HepG2 (cell line): Measurements from ENCODE around the gene METRNL. TPM values are rescaled to one million over a fixed set of nuclear protein-coding genes. Genes with fewer than 3 reads are reported as not detected.

Experiments
- ATAC-seq: fragments of 200-7000 bp; cut with Tn5 transposase; 3 replicates; pipeline ENCODE4 v1.9.1; 2020; ENCODE audit warnings: mild to moderate bottlenecking, moderate library complexity
- BruUV-seq: library from RNA; stranded (reverse); fragments of 400-500 nt; replicated peaks from 2 replicates; lab custom pipeline; 2021; lab: Mats Ljungman, UMichigan
- CTCF ChIA-PET: fragments of 300-600 bp; formaldehyde crosslinking; extraction: SDS; loops from one replicate; lab custom pipeline; 2021; ENCODE audit warnings: low total read pairs, inconsistent platforms, low intra/inter-chr PET ratio; lab: Yijun Ruan, JAX
- POLR2A ChIA-PET: fragments of 350-600 bp; sonication (Branson Sonifier 250); formaldehyde crosslinking; loops from one replicate; lab custom pipeline; 2020; ENCODE audit warnings: antibody characterized with exemption, inconsistent platforms; lab: Yijun Ruan, JAX
- DNase-seq: peaks from one replicate; pipeline ENCODE4 v3.0.0-alpha.2; 2015; ENCODE audit warnings: low spot score
- FAIRE-seq: peaks from 3 replicates; lab custom pipeline; 2011; peaks lifted over from hg19 to GRCh38; lab: Jason Lieb, UNC
- H2AFZ ChIP-seq: one replicate; pipeline ENCODE4 v1.6.1; 2011; ENCODE audit warnings: low read length, inconsistent platforms
- H3K27ac ChIP-seq: fragments of 300-600 bp; 3 replicates; pipeline ENCODE4 v1.8.0; 2011; ENCODE audit warnings: mixed run types, mild to moderate bottlenecking, mixed read lengths, low read length, inconsistent platforms; ENCODE audit not compliant: insufficient read depth; ENCODE audit errors: extremely low read length
- H3K27me3 ChIP-seq, 2 experiments: fragments of 200-600 bp in 1 of 2; 2 replicates in 1 of 2; 3 replicates in 1 of 2; pipeline versions ENCODE4 v1.6.0 to v1.8.0; 2011; ENCODE audit warnings: low read length in 2 of 2, mild to moderate bottlenecking in 2 of 2, moderate library complexity in 2 of 2, inconsistent platforms in 1 of 2; ENCODE audit not compliant: insufficient read depth in 2 of 2, control insufficient read depth in 1 of 2
- H3K36me3 ChIP-seq, 2 experiments: fragments of 200-600 bp in 1 of 2; replicated peaks in 1 of 2; 2 replicates in 1 of 2; 3 replicates in 1 of 2; pipeline versions ENCODE4 v1.5.1 to v1.8.0; 2011; ENCODE audit warnings: low read length in 2 of 2, inconsistent platforms in 1 of 2; ENCODE audit not compliant: insufficient read depth in 2 of 2, control insufficient read depth in 1 of 2
- H3K4me1 ChIP-seq: 2 replicates; pipeline ENCODE4 v1.5.1; 2012; ENCODE audit warnings: low read length, inconsistent platforms; ENCODE audit not compliant: insufficient read depth
- H3K4me2 ChIP-seq: 2 replicates; pipeline ENCODE4 v1.6.0; 2011; ENCODE audit warnings: low read depth, low read length, inconsistent platforms
- H3K4me3 ChIP-seq, 3 experiments: fragments of 200-600 bp in 1 of 3; sonication (generic), shearing (Covaris generic) in 1 of 3; replicated peaks in 1 of 3; 2 replicates each; pipeline ENCODE4 v1.5.1; 2011 to 2016; ENCODE audit warnings: low read length in 3 of 3, inconsistent platforms in 2 of 3, low read depth in 2 of 3, mild to moderate bottlenecking in 2 of 3, control low read depth in 1 of 3, mixed read lengths in 1 of 3; ENCODE audit not compliant: insufficient read depth in 1 of 3
- H3K79me2 ChIP-seq: one replicate; pipeline ENCODE4 v1.6.1; 2011; ENCODE audit warnings: low read length, inconsistent platforms; ENCODE audit not compliant: insufficient read depth
- H3K9ac ChIP-seq: 2 replicates; pipeline ENCODE4 v1.6.0; 2011; ENCODE audit warnings: mild to moderate bottlenecking, low read depth, low read length, inconsistent platforms; ENCODE audit not compliant: insufficient read depth
- H3K9me3 ChIP-seq: 2 replicates; pipeline ENCODE4 v1.5.1; 2012; ENCODE audit warnings: mild to moderate bottlenecking, low read length
- H4K20me1 ChIP-seq: 2 replicates; pipeline ENCODE4 v1.6.0; 2011; ENCODE audit warnings: inconsistent platforms, mild to moderate bottlenecking, low read length, moderate library complexity; ENCODE audit not compliant: insufficient read depth
- HNRNPH1 ChIP-seq: fragments of 200-400 bp; formaldehyde crosslinking; optimal IDR thresholded peaks from 2 replicates; pipeline ENCODE3; 2017; ENCODE audit warnings: mild to moderate bottlenecking, low read depth, low read length
- HOMEZ ChIP-seq: IDR thresholded peaks from 2 replicates; pipeline ENCODE4 v1.6.1; 2016; ENCODE audit warnings: low read depth
- HOXA7 ChIP-seq: sonication (generic); formaldehyde crosslinking; IDR thresholded peaks from 2 replicates; pipeline ENCODE4 v1.8.1; 2022; ENCODE audit warnings: mild to moderate bottlenecking, missing genetic modification reagents, moderate library complexity
- KDM5B ChIP-seq: sonication (generic); formaldehyde crosslinking; IDR thresholded peaks from 2 replicates; pipeline ENCODE4 v1.4.0; 2020; ENCODE audit warnings: missing genetic modification reagents, mild to moderate bottlenecking, borderline replicate concordance
- KLF15 ChIP-seq: sonication (generic); formaldehyde crosslinking; IDR thresholded peaks from 2 replicates; pipeline ENCODE4 v1.8.1; 2023; ENCODE audit warnings: borderline replicate concordance, mild to moderate bottlenecking, inconsistent platforms, missing genetic modification reagents, mixed read lengths
- MZF1 ChIP-seq: sonication (generic); formaldehyde crosslinking; IDR thresholded peaks from 2 replicates; pipeline ENCODE4 v1.8.1; 2023; ENCODE audit warnings: mild to moderate bottlenecking, missing genetic modification reagents, borderline replicate concordance
- RFX1 ChIP-seq: fragments of 450-650 bp; IDR thresholded peaks from 2 replicates; pipeline ENCODE4 v1.6.1; 2017
- SMYD3 ChIP-seq: sonication (generic); formaldehyde crosslinking; IDR thresholded peaks from 2 replicates; pipeline ENCODE4 v1.8.1; 2023; ENCODE audit warnings: mild to moderate bottlenecking, missing genetic modification reagents
- ZBTB21 ChIP-seq: sonication (generic); formaldehyde crosslinking; IDR thresholded peaks from 2 replicates; pipeline ENCODE4 v1.4.0; 2020; ENCODE audit warnings: missing genetic modification reagents
- ZFP36L2 ChIP-seq: sonication (generic); formaldehyde crosslinking; IDR thresholded peaks from 2 replicates; pipeline ENCODE4 v1.4.0; 2020; ENCODE audit warnings: missing genetic modification reagents
- ZMYM2 ChIP-seq: sonication (generic); formaldehyde crosslinking; IDR thresholded peaks from 2 replicates; pipeline ENCODE4 v1.8.0; 2022; ENCODE audit warnings: mild to moderate bottlenecking, missing genetic modification reagents
- ZNF335 ChIP-seq: sonication (generic); formaldehyde crosslinking; IDR thresholded peaks from 2 replicates; pipeline ENCODE4 v1.4.0; 2020; ENCODE audit warnings: missing genetic modification reagents
- WGBS: methylation state at CpG from one replicate; pipeline ENCODE4 v1.1.6; 2017; ENCODE audit warnings: low lambda C conversion rate; 5-methylcytosine and 5-hydroxymethylcytosine counted together
- in situ Hi-C: cut with HindIII; loops from 2 replicates; pipeline ENCODE4 v1.10.0; 2017; ENCODE audit warnings: low pct_unique_long_range_greater_than_20kb; ENCODE audit not compliant: extremely low pct_ligation_motif_present
- intact Hi-C: fragments of 100-400 bp; cut with micrococcal nuclease; formaldehyde crosslinking; loops from one replicate; pipeline ENCODE4 v1.10.0; 2022; ENCODE audit not compliant: unreplicated experiment
- polyA plus RNA-seq, 8 experiments: library from polyadenylated mRNA; depleted of rRNA in 3 of 8; stranded (reverse) in 7 of 8; unstranded in 1 of 8; fragments of >200 nt; fragmentation: Illumina TruSeq in 4 of 8; extraction: Trizol in 4 of 8; gene quantifications; 2 replicates each; pipeline versions ENCODE4 v1.2.1 to v1.2.3, GENCODE V29; 2011 to 2016; ENCODE audit warnings: low read depth in 4 of 8, missing spikeins in 1 of 8, mixed read lengths in 1 of 8; ENCODE audit not compliant: insufficient read depth in 1 of 8
- total RNA-seq, 5 experiments: library from RNA; depleted of rRNA; stranded (reverse); fragments of >200 nt; fragmentation: Illumina TruSeq; extraction: Trizol; gene quantifications; 2 replicates each; pipeline ENCODE4 v1.2.3, GENCODE V29; 2016; ENCODE audit warnings: low read depth in 1 of 5

The METRNL gene
- total and polyA plus RNA-seq, 2 of the 13 experiments (the other 11 are each of a cell fraction or from before 2014, with no cell fraction given): 0.66 to 0.84 TPM

- CTCF ChIA-PET: no interaction called here
- no peaks in the 10 kb centered on the region for H3K36me3 ChIP-seq
- no TSS peak for BruUV-seq
Observed at GRCh38 chr17:83129676-83130075, 50.3 kb downstream of the METRNL start.

More at GRCh38 chr17:83129676-83130075, 50.3 kb downstream of the METRNL start:
- no peaks in the 10 kb centered on the region for H3K79me2 ChIP-seq
- TF ChIP-seq SMYD3 (CRISPR knock-in tag): no peak
- no peak for TF ChIP-seq HOMEZ (CRISPR knock-in tag)
- TF ChIP-seq ZBTB21: no peak
- no peak for TF ChIP-seq MZF1 (CRISPR knock-in tag)
- TF ChIP-seq RFX1: no peak
- TF ChIP-seq ZNF335 (CRISPR knock-in tag): no peak
- no peak for TF ChIP-seq KDM5B
- no peak for TF ChIP-seq ZMYM2
- no peak for TF ChIP-seq HNRNPH1
- TF ChIP-seq ZFP36L2 (CRISPR knock-in tag): no peak
- no peak for TF ChIP-seq KLF15 (CRISPR knock-in tag)
- TF ChIP-seq HOXA7 (CRISPR knock-in tag): no peak
- intact Hi-C loops (no loop called here), in situ Hi-C loops (no loop called here)
- peaks cover 22% of the 10 kb centered on the region for H3K4me1 ChIP-seq
- H3K27ac ChIP-seq: no peak overlapping the region
- ATAC-seq: no peak
- POLR2A ChIA-PET: no interaction called here
- no peaks in the 10 kb centered on the region for H4K20me1 ChIP-seq
- H3K27me3 ChIP-seq: peaks cover 22 to 74% of the 10 kb centered on the region in 2 experiments
- no peak for FAIRE-seq
- no peak for DNase-seq
- no peak overlapping the region for H3K4me3 ChIP-seq
- H3K9ac ChIP-seq: no peak overlapping the region
- H2AFZ ChIP-seq: no peak overlapping the region
- no peak overlapping the region for H3K4me2 ChIP-seq
- WGBS: 52% methylated on average over 12 of the region's 12 CpGs
- H3K9me3 ChIP-seq: no peaks in the 10 kb centered on the region
